Stimulated activated CD8-positive, alpha-beta memory T cell treated with anti-CD3 and anti-CD28 coated beads, Interleukin-2, amount 100 ng/mL, for 48 hours (primary cell): Measurements from ENCODE around the gene ZDHHC22.

Experiments
- DNase-seq, 2 donors: peaks; one replicate each; pipeline ENCODE4 v3.0.0-alpha.2; 2020; ENCODE audit warnings: low read depth in 2 of 2

Gene ZDHHC22

DNA sequence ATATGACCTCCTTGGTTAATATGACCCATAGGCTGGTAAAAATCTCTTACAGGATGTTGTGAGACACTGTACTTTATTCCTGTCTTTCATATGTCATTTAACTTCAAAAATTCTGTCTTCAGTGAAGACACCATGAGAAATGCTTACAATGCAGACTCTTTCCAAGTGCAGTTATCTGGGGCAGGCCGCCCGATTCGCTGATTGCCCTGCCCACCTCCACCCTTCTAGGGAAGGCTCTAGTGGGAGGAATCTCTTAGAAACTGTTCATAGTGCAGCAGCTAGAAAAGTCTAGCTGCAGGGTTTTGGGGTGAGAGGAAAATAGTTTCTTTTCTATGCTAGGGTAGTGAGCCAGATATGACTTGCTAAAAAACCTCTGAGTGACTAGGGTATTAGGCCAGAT, 58.5 kb downstream of the ZDHHC22 start:
- DNase-seq: no peak

DNA sequence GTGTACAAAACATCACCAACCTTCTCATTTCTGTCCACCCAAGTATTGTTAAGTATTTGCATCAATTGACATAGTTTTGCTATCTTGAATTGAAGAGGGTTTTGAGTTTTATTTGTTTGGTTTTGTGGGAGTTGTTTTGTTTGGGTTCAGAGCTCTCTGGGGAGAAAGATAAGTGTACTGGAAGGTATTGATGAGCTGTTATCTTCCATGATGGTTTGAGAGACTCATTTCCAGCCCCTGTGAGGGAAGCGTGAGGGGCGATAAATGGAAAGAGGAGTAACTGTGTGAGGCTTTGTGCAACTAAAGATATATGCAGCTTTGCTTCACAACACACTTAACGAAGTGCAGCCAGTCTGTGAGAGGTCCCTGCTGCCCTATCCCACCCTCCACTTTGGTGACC, 59.2 kb downstream of the ZDHHC22 start:
- DNase-seq: no peak
